ENCODE data around the gene CLDN10.
"Not testable (repeated sequence)": the region's sequence is repeated elsewhere in the genome, so short reads cannot be mapped to it uniquely, and the experiment has no call there.

CLDN10 gene

GRCh38 chr13:95564091-95564490 is 11.6 kb downstream of the CLDN10 start:
- H3K4me3 ChIP-seq (ENCODE audit: low read depth, low read length), result no peak overlapping the region
- no peak for DNase-seq (ENCODE audit: low read depth)
- no peak for TF ChIP-seq CTCF (IDR thresholded peaks at IDR 0.05; ENCODE audit: insufficient read depth, low read depth, low read length, missing control alignments)

GRCh38 chr13:95564733-95565291 is 12.3 kb downstream of the CLDN10 start:
- DNase-seq (ENCODE audit: low read depth), result no peak
- no peak overlapping the region for H3K4me3 ChIP-seq (ENCODE audit: low read depth, low read length)
- TF ChIP-seq CTCF (IDR thresholded peaks at IDR 0.05; ENCODE audit: insufficient read depth, low read depth, low read length, missing control alignments), result no peak

- DNase-seq (ENCODE audit: low read depth); H3K4me3 ChIP-seq (ENCODE audit: low read depth, low read length): not testable (repeated sequence)
Measured at GRCh38 chr13:95565758-95566157, 13.2 kb downstream of the CLDN10 start.

- H3K4me3 ChIP-seq (ENCODE audit: low read depth, low read length), result no peak overlapping the region
- DNase-seq (ENCODE audit: low read depth), result no peak
- TF ChIP-seq CTCF (IDR thresholded peaks at IDR 0.05; ENCODE audit: insufficient read depth, low read depth, low read length, missing control alignments), result no peak
Measured at GRCh38 chr13:95568131-95568530, 15.6 kb downstream of the CLDN10 start.

- DNase-seq (ENCODE audit: low read depth), result no peak
- no peak overlapping the region for H3K4me3 ChIP-seq (ENCODE audit: low read depth, low read length)
- no peak for TF ChIP-seq CTCF (IDR thresholded peaks at IDR 0.05; ENCODE audit: insufficient read depth, low read depth, low read length, missing control alignments)
Measured at GRCh38 chr13:95570016-95570415, 17.5 kb downstream of the CLDN10 start.

- no peak for DNase-seq (ENCODE audit: low read depth)
- H3K4me3 ChIP-seq (ENCODE audit: low read depth, low read length), result no peak overlapping the region
- no peak for TF ChIP-seq CTCF (IDR thresholded peaks at IDR 0.05; ENCODE audit: insufficient read depth, low read depth, low read length, missing control alignments)
Measured at GRCh38 chr13:95571941-95572340, 19.4 kb downstream of the CLDN10 start.

- TF ChIP-seq CTCF (IDR thresholded peaks at IDR 0.05; ENCODE audit: insufficient read depth, low read depth, low read length, missing control alignments), result no peak
- no peak overlapping the region for H3K4me3 ChIP-seq (ENCODE audit: low read depth, low read length)
- DNase-seq (ENCODE audit: low read depth), result no peak
Measured at GRCh38 chr13:95573221-95573620, 20.7 kb downstream of the CLDN10 start.

All from GM12865 (cell line).